ENCODE data around the gene CADM4.
"Not testable (repeated sequence)": the region's sequence is repeated elsewhere in the genome, so short reads cannot be mapped to it uniquely, and the experiment has no call there.

Gene CADM4

GRCh38 chr19:43589678-43590077, 50.0 kb downstream of the CADM4 start:
- DNase-seq (ENCODE audit: low read depth in 1 of 2, low spot score in 1 of 2): no peak

GRCh38 chr19:43589277-43589676, 50.4 kb downstream of the CADM4 start:
- no peak for DNase-seq (ENCODE audit: low read depth in 1 of 2, low spot score in 1 of 2)

- DNase-seq (ENCODE audit: low read depth in 1 of 2, low spot score in 1 of 2): not testable (repeated sequence)
Measured at GRCh38 chr19:43587029-43587428, 52.6 kb downstream of the CADM4 start.

- DNase-seq (ENCODE audit: low read depth in 1 of 2, low spot score in 1 of 2): no peak
Measured at GRCh38 chr19:43586346-43586745, 53.3 kb downstream of the CADM4 start.

GRCh38 chr19:43584484-43584883, 55.2 kb downstream of the CADM4 start:
- no peak for DNase-seq (ENCODE audit: low read depth in 1 of 2, low spot score in 1 of 2)

- DNase-seq (ENCODE audit: low read depth in 1 of 2, low spot score in 1 of 2): no peak
Measured at GRCh38 chr19:43582495-43582894, 57.2 kb downstream of the CADM4 start.

GRCh38 chr19:43581467-43581866, 58.2 kb downstream of the CADM4 start:
- no peak for DNase-seq (ENCODE audit: low read depth in 1 of 2, low spot score in 1 of 2)

GRCh38 chr19:43578787-43579186, 60.9 kb downstream of the CADM4 start:
- no peak for DNase-seq (ENCODE audit: low read depth in 1 of 2, low spot score in 1 of 2)

- no peak for DNase-seq (ENCODE audit: low read depth in 1 of 2, low spot score in 1 of 2)
Measured at GRCh38 chr19:43575955-43576878, 63.4 kb downstream of the CADM4 start.

GRCh38 chr19:43575156-43575950, 64.3 kb downstream of the CADM4 start, which contains the start of the genes PINLYP and XRCC1:
PINLYP (plus strand) TSS chr19:43575801; CDS start chr19:43577192, 1,391 bp downstream.
XRCC1 (minus strand) TSS chr19:43575527; CDS start chr19:43575458, 69 bp downstream.
- DNase-seq (ENCODE audit: low read depth in 1 of 2, low spot score in 1 of 2): peak; percentile 89

GRCh38 chr19:43574424-43575155, 65.1 kb downstream of the CADM4 start:
- no peak for DNase-seq (ENCODE audit: low read depth in 1 of 2, low spot score in 1 of 2)
